ENCODE results near the gene CREB5.

DNA sequence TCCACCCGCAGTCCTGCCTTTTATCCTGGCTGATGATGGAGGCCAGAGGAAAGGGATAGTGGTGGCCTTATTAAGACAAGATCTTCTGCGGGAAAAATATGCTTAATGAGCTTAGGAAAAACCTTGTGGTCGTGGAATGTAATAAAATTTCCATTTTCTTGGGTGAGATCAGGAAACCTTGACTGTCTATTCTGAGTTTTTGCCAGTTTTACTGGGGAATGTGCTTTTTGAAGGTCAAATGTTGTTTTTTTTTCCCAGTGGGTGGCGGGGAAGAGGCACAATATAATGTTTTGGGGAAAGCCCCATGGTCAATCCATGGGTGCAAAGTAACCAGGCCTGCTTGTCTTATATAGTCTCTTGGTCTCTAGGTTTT is 118.5 kb downstream of the CREB5 start:
- TF ChIP-seq POLR2A (IDR thresholded peaks at IDR 0.05; ENCODE audit: borderline replicate concordance, extremely low read depth, insufficient read depth, insufficient read length) (no peak), CEBPB (IDR thresholded peaks at IDR 0.05; ENCODE audit: low read depth) (no peak), JUND (IDR thresholded peaks at IDR 0.05) (no peak), ZFX (IDR thresholded peaks at IDR 0.05) (no peak), ZBTB33 (IDR thresholded peaks at IDR 0.05; ENCODE audit: extremely low read depth, insufficient replicate concordance, low read length) (no peak)
- TF ChIP-seq, protein P1, sequence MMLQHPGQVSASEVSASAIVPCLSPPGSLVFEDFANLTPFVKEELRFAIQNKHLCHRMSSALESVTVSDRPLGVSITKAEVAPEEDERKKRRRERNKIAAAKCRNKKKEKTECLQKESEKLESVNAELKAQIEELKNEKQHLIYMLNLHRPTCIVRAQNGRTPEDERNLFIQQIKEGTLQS (IDR thresholded peaks at IDR 0.05) = no peak
- TF ChIP-seq, protein P2, sequence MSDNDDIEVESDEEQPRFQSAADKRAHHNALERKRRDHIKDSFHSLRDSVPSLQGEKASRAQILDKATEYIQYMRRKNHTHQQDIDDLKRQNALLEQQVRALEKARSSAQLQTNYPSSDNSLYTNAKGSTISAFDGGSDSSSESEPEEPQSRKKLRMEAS (IDR thresholded peaks at IDR 0.05) = no peak
- TF ChIP-seq, protein P3, sequence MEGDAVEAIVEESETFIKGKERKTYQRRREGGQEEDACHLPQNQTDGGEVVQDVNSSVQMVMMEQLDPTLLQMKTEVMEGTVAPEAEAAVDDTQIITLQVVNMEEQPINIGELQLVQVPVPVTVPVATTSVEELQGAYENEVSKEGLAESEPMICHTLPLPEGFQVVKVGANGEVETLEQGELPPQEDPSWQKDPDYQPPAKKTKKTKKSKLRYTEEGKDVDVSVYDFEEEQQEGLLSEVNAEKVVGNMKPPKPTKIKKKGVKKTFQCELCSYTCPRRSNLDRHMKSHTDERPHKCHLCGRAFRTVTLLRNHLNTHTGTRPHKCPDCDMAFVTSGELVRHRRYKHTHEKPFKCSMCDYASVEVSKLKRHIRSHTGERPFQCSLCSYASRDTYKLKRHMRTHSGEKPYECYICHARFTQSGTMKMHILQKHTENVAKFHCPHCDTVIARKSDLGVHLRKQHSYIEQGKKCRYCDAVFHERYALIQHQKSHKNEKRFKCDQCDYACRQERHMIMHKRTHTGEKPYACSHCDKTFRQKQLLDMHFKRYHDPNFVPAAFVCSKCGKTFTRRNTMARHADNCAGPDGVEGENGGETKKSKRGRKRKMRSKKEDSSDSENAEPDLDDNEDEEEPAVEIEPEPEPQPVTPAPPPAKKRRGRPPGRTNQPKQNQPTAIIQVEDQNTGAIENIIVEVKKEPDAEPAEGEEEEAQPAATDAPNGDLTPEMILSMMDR (IDR thresholded peaks at IDR 0.05 in 2 of 3, conservative IDR thresholded peaks at IDR 0.05 in 1 of 3; ENCODE audit: borderline replicate concordance in 1 of 3, insufficient read depth in 1 of 3, low read depth in 2 of 3, low read length in 2 of 3) = no peak
